ENCODE data around the gene A3GALT2.

- no peak for TF ChIP-seq EZH2 (IDR thresholded peaks at IDR 0.05; ENCODE audit: borderline replicate concordance, low read length)
- no peak for TF ChIP-seq CTCF (conservative IDR thresholded peaks at IDR 0.05 in 1 of 2, IDR thresholded peaks at IDR 0.05 in 1 of 2; ENCODE audit: extremely low read depth in 1 of 2, insufficient read depth in 1 of 2, low read depth in 1 of 2, low read length in 2 of 2)
Observed at GRCh38 chr1:33353531-33353930, 32.6 kb upstream of the A3GALT2 start.
